ENCODE results near the gene RDX. TPM values are rescaled to one million over a fixed set of nuclear protein-coding genes. Genes with fewer than 3 reads are reported as not detected.

Gene RDX
- polyA plus RNA-seq, 1 experiment = 23.4 TPM

DNA sequence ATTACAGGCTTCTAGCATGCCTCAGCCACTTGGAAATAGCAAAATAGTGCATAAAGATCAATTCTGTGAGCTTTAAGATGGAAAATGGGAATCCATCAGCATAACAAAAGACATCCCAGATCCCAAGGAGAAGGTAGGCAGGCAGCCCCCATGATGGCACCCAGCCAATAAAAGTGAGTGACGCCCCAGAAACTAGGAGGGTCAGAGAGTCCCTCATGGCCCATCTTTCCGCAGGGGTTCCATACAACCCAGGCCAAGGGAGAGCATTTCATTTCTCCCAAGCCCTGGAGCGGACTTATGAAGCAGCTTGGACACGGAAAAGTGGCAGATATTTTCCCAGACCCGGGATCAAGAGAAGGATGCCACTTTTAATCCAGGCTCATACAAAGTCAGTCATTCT lies 110.0 kb downstream of the RDX start:
- Histone ChIP-seq H3K27me3 (ENCODE audit: control insufficient read depth, insufficient read depth, low read length) (peaks cover 6% of the 10 kb centered on the region), H3K36me3 (ENCODE audit: control insufficient read depth, insufficient read depth, low read length) (no peaks in the 10 kb centered on the region), H3K4me3 (ENCODE audit: low read depth, low read length) (no peak overlapping the region)
- TF ChIP-seq, protein P1, sequence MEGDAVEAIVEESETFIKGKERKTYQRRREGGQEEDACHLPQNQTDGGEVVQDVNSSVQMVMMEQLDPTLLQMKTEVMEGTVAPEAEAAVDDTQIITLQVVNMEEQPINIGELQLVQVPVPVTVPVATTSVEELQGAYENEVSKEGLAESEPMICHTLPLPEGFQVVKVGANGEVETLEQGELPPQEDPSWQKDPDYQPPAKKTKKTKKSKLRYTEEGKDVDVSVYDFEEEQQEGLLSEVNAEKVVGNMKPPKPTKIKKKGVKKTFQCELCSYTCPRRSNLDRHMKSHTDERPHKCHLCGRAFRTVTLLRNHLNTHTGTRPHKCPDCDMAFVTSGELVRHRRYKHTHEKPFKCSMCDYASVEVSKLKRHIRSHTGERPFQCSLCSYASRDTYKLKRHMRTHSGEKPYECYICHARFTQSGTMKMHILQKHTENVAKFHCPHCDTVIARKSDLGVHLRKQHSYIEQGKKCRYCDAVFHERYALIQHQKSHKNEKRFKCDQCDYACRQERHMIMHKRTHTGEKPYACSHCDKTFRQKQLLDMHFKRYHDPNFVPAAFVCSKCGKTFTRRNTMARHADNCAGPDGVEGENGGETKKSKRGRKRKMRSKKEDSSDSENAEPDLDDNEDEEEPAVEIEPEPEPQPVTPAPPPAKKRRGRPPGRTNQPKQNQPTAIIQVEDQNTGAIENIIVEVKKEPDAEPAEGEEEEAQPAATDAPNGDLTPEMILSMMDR (IDR thresholded peaks at IDR 0.05; ENCODE audit: insufficient read depth, low read depth, low read length) = no peak
- POLR2A ChIA-PET = no interaction called here
- DNase-seq (ENCODE audit: low read depth) = no peak
- CTCF ChIA-PET = interaction anchor here (2.2 kb wide), 1 partner anchor 12 kb away, joined by 8 read pairs; no protein-coding TSS in a partner anchor

DNA sequence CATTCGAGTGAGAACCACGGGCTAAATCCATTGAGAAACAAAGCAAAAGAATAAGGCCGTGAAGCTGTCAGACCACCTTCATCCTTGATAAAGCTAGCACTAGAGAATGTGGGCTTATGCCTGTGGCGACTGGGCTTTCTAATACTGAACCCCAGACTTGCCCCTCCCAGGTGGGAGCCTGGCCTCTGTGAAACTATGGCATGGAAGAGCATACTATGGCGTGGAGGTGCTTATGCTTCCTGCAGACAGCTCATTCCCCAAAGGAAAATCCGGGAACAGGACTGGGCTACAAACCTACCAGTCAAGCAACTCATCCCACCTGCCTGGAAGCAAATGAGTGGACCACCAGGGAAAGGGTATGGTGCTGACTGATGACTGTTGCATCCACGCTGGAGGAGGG lies 110.8 kb downstream of the RDX start:
- Histone ChIP-seq H3K4me3 (ENCODE audit: low read depth, low read length) (no peak overlapping the region), H3K27me3 (ENCODE audit: control insufficient read depth, insufficient read depth, low read length) (peaks cover 6% of the 10 kb centered on the region), H3K36me3 (ENCODE audit: control insufficient read depth, insufficient read depth, low read length) (no peaks in the 10 kb centered on the region)
- POLR2A ChIA-PET = no interaction called here
- TF ChIP-seq, protein P1 (IDR thresholded peaks at IDR 0.05; ENCODE audit: insufficient read depth, low read depth, low read length) = no peak
- CTCF ChIA-PET = interaction anchor here (0.7 to 2.2 kb wide), 3 partner anchors 10 to 12 kb away, joined by 3 to 8 read pairs (median 3); no protein-coding TSS in a partner anchor
- no peak for DNase-seq (ENCODE audit: low read depth)

DNA sequence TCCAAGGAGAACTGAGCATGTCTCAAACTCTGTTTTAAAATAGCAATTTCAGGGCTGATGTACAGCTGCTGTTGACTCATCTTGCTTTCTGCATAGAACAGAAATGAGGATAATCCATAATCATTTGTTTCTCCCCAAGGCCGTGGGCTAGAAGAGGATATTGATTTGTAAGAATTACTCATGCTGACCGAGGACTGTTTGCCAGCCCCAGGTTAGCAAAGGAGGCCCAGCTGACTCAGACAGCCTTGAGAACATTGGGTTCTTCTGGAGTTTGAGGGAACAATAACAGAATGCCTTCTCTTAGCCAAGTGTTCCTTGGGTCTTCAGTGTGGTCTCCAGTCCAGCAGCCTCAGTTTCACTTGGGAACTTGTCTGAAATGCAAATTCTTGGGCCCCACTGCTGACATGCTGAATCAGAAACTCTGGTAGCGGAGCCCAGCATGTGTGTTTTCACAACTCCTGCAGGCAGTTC lies 111.3 kb downstream of the RDX start:
- CTCF ChIA-PET = interaction anchor here (0.7 to 2.2 kb wide), 3 partner anchors 11 to 13 kb away, joined by 3 to 8 read pairs (median 3); no protein-coding TSS in a partner anchor
- TF ChIP-seq, protein P1 (IDR thresholded peaks at IDR 0.05; ENCODE audit: insufficient read depth, low read depth, low read length) = no peak
- POLR2A ChIA-PET = no interaction called here
- peaks cover 6% of the 10 kb centered on the region for H3K27me3 ChIP-seq (ENCODE audit: control insufficient read depth, insufficient read depth, low read length)
- no peak for DNase-seq (ENCODE audit: low read depth)
- no peak overlapping the region for H3K4me3 ChIP-seq (ENCODE audit: low read depth, low read length)
- no peaks in the 10 kb centered on the region for H3K36me3 ChIP-seq (ENCODE audit: control insufficient read depth, insufficient read depth, low read length)

DNA sequence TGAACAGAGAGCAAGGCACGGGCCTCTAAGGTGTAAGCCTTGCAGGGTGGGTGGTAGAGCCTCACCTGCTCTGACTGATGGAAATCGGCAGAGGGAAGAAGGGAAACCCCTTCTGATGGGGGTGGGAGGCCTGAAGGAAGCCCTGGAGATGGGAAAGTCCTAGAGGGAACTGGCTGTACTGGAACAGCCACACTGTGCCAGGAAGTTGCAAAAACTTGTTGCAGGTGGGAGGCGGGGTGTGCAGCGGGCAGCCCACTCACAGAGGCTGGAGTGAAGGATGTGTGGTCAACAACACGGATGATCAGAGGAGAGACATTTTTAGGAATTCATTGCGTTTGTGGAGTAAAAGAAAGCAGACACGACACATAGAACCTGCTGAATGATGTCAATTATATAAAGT lies 112.0 kb downstream of the RDX start:
- Histone ChIP-seq H3K27me3 (ENCODE audit: control insufficient read depth, insufficient read depth, low read length) (peaks cover 6% of the 10 kb centered on the region), H3K36me3 (ENCODE audit: control insufficient read depth, insufficient read depth, low read length) (no peaks in the 10 kb centered on the region), H3K4me3 (ENCODE audit: low read depth, low read length) (no peak overlapping the region)
- CTCF ChIA-PET = interaction anchor here (2.2 kb wide), 1 partner anchor 10 kb away, joined by 8 read pairs; no protein-coding TSS in a partner anchor
- POLR2A ChIA-PET = no interaction called here
- DNase-seq (ENCODE audit: low read depth) = no peak
- TF ChIP-seq, protein P1 (IDR thresholded peaks at IDR 0.05; ENCODE audit: insufficient read depth, low read depth, low read length) = no peak

DNA sequence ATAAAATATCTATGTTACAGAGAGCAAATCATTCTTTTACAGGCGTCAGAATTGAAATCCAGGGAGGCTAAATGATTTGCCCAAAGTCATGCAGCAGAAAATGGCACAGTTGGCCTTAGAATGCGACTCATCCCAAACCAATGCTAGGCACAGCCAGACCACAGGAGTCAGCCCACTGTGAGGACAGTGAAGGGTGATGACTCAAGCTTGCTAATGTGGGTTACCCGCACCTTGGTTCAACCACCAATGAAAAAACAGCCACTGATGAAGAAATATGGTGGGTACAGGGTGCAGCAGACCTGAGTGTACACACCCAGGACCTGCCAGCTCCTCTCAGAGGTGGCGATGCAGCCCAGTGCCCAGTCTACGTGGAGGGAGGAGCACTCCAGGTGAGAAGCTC lies 113.5 kb downstream of the RDX start:
- H3K4me3 ChIP-seq (ENCODE audit: low read depth, low read length) = no peak overlapping the region
- CTCF ChIA-PET = interaction anchor here (1.0 to 1.3 kb wide), 2 partner anchors 19 to 238 kb away, joined by 3 to 4 read pairs; no protein-coding TSS in a partner anchor
- no peak for DNase-seq (ENCODE audit: low read depth)
- POLR2A ChIA-PET = no interaction called here
- H3K36me3 ChIP-seq (ENCODE audit: control insufficient read depth, insufficient read depth, low read length) = no peaks in the 10 kb centered on the region
- TF ChIP-seq, protein P1 (IDR thresholded peaks at IDR 0.05; ENCODE audit: insufficient read depth, low read depth, low read length) = no peak
- peaks cover 6% of the 10 kb centered on the region for H3K27me3 ChIP-seq (ENCODE audit: control insufficient read depth, insufficient read depth, low read length)
